Gastrocnemius medialis (tissue), 4 donors: ENCODE results near the gene SUSD4.

Experiments used
- POLR2A ChIP-seq, 2 donors: fragments of 450-650 bp; IDR thresholded peaks; one replicate each; pipeline ENCODE4 v1.6.1; 2017; ENCODE audit warnings: antibody characterized with exemption in 2 of 2, mild to moderate bottlenecking in 2 of 2, moderate library complexity in 2 of 2
- TF ChIP-seq, protein P1 (sequence below), 5 experiments: fragments of 450-650 bp in 3 of 5; fragments of 200-600 bp in 2 of 5; sonication (generic) in 2 of 5; IDR thresholded peaks in 4 of 5; conservative IDR thresholded peaks in 1 of 5; 1 replicate in 4 of 5; 2 replicates in 1 of 5; pipeline ENCODE4 v1.5.1; 2016 to 2019; ENCODE audit warnings: antibody characterized with exemption in 5 of 5, mild to moderate bottlenecking in 3 of 5, moderate library complexity in 3 of 5

DNA sequence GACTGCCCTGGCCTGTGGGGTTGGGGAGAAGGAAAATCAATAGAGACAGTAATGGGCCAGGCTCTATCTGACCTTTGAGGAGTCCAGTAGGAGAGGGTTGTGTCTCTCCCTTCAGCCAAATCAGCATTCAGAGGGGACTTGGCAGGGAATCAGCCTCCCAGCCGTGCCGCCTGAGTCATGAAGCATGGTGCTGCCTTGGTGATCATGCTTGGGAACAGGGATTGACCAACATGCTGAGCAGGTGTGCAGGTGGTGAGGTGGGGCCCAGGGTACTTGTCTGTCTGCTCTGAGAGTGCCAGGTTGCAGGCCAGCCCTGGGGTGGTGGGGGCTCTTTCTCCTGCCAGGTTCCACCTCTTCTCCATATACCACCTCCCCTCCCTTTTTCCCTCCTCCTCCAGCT, 162.0 kb downstream of the SUSD4 start:
- TF ChIP-seq, protein P1, sequence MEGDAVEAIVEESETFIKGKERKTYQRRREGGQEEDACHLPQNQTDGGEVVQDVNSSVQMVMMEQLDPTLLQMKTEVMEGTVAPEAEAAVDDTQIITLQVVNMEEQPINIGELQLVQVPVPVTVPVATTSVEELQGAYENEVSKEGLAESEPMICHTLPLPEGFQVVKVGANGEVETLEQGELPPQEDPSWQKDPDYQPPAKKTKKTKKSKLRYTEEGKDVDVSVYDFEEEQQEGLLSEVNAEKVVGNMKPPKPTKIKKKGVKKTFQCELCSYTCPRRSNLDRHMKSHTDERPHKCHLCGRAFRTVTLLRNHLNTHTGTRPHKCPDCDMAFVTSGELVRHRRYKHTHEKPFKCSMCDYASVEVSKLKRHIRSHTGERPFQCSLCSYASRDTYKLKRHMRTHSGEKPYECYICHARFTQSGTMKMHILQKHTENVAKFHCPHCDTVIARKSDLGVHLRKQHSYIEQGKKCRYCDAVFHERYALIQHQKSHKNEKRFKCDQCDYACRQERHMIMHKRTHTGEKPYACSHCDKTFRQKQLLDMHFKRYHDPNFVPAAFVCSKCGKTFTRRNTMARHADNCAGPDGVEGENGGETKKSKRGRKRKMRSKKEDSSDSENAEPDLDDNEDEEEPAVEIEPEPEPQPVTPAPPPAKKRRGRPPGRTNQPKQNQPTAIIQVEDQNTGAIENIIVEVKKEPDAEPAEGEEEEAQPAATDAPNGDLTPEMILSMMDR (IDR thresholded peaks at IDR 0.05 in 4 of 5, conservative IDR thresholded peaks at IDR 0.05 in 1 of 5), result no peak
- TF ChIP-seq POLR2A (IDR thresholded peaks at IDR 0.05), result no peak
